GM19239 (cell line): Measurements from ENCODE around the gene PTPRG.

Experiments used
- DNase-seq: peaks from one replicate; pipeline ENCODE4 v3.0.0; 2011; ENCODE audit warnings: low spot score; ENCODE audit not compliant: insufficient read length
- FAIRE-seq: peaks from 2 replicates; lab custom pipeline; 2011; peaks lifted over from hg19 to GRCh38; lab: Jason Lieb, UNC

The PTPRG gene

DNA sequence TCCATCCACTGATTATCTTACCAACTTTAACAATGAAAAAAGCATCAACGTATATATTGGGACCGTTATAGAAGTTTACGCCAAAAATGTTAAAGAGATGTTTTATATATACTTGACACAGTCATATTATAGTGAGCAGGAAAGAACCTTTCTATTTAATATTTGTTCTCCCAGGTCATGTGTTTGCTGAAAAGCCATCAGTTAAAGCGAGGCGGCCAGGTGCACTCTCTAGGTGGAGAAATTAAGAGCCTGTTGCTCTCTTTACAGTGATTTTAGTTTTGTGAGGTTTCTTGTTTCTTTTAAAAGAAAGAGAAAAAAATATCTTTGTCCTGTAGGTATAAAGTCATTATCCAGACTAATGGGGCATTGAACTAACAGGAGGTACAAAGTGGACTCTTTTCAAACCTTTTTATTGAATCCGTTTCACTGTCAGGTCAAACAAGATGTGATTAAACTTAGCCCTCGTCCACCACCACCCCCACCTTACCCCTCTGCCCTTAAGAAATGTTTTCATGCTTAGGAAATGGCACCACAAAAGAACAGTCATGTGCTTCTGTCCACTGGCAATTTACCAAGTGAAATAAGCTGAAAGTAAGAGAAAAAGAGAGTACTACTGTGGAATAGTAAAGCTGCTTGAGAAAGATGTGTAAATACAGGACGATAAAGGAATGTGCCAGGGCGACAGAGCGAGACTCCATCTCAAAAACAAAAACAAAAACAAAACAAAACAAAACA is 279.9 kb downstream of the PTPRG start:
- DNase-seq (no peak), FAIRE-seq (no peak)

DNA sequence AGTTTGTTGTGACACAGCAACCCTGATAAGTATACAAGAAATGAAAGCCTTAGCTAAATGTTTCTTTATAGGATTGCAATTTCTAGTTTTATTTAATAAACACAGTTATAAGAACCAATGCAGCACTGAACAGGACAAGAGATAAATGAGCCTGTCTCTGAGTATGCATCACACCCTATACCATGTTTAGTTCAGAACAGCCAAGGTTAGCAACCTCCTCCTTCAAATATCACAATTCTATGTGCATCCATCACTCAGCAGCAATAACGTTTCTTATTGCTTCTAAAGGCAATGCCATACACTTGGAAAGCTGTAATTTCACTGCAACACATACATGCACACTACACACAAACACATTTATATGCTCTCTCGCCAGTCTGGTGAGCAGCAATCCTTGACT is 280.6 kb downstream of the PTPRG start:
- DNase-seq (no peak), FAIRE-seq (no peak)

DNA sequence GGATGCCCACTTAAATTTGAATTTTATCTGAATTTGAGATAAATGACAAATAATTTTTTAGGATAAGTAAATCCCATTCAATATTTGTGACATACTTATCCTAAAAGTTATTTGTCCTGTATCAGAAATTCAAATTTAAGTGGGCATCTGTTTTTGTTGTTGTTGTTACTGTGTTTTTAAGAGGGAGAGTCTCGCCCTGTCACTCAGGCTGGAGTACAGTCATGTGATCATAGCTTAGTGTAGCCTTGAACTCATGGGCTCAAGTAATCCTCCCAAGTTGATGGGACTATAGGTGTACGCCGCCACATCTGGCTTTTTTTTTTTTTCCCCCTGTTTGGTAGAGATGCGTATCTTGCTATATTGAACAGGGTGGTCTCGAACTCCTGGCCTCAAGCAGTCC is 283.0 kb downstream of the PTPRG start:
- DNase-seq (no peak), FAIRE-seq (no peak)

DNA sequence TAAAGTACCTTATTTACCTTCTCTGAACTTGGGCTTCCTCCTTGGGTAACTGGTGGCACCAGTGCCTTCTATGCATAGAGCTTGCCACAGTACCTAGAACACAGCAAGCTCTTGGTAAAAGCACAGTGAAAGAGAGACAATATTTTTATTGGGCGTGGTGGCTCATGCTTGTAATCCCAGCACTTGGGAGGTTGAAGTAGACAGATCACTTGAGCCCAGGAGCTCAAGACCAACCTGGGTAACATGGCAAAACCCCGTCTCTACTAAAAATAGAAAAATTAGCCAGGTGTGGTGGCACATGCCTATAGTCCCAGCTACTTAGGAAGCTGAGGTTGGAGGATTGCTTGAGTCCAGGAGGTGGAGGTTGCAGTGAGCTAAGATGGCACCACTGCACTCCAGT is 285.1 kb downstream of the PTPRG start:
- DNase-seq (no peak), FAIRE-seq (no peak)

DNA sequence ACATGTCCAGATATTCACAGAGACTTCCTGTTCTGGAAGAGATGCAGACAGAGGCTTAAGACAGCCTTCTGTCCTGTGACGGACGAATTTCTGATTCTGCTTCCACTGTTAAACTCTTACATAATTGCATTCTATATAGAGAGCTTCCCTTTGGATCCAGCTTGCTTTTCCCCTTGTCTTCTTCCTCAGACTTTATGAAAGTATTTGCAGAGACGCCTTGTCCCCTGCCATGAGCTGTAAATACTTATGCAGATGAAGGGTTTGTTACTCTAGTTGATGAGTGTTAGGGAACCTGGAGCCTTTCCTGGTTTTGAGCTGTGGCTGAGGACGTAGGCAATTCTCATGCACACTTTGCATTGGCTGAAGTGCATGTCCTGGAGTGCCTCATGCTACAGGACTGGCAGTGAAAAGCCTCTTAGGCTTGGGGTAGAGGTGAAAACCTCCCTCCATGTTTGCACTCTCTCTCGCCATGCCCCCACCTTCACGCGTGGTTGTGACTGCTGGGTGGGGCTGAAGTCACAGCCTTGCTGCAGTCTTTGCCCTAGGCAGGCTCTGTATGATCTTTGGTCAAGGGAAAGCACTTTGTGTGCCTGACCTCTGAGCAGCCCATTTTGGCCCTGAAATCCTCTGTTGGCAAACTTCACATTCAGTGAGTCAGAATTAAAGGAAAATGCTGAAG is 286.6 kb downstream of the PTPRG start:
- no peak for DNase-seq
- FAIRE-seq = no peak

DNA sequence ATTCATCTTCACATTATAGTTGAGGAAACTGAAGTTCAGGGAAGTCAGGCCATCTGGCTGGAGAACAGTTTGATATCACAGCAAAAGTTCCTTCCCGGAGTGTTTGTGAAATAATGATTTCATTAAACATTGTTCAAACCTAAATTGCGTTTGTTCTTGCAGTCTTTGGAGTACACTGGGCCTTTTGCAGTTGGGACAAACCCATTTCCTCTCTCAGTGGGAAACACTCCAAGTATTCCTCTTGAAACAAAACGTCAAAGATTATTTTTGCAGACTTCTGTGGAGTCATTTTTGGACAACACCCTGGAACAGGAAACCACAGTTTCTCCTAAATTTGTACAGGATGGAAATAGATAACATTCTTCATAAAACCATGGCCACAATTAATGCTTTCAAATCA is 287.5 kb downstream of the PTPRG start:
- DNase-seq = no peak
- FAIRE-seq = no peak

DNA sequence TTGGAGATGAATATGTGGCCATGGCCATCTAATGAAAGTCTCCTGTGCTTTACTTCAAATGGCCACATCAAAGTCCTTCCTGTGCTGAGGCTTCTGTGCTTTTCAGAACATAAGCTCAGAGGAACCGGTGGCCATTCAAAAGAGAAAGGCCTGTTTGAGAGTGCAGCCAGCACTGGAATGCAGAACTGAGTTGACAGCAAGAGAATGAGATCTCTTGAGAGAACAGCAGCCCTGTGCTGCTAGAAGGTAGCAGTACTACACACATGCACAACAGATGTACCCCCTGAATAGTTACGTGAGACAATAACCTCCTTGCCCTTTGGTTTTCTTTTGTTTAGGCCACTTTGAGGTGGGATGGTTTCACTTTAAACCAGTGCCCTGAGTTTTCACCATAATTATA is 292.5 kb downstream of the PTPRG start:
- FAIRE-seq = no peak
- DNase-seq = no peak

DNA sequence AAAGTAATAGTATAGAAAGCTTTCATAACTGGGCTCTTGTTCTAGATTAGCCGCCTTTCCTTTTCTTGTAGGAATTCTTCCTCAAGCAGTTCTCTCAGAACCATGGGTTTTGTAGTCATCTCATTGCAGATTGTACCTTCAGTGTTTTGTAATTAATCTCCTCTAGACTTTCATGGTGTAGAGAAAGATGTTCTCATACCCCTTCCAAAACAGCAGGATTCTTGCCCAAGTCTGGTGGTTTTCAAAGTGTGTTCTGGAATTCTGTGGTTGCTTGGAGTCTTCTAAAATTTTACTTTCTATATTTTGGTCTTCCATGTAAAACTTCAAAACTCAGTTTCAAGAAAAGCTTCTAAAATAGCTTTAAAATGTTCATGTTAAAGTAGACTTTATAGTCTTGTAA is 293.8 kb downstream of the PTPRG start:
- DNase-seq (no peak), FAIRE-seq (no peak)

DNA sequence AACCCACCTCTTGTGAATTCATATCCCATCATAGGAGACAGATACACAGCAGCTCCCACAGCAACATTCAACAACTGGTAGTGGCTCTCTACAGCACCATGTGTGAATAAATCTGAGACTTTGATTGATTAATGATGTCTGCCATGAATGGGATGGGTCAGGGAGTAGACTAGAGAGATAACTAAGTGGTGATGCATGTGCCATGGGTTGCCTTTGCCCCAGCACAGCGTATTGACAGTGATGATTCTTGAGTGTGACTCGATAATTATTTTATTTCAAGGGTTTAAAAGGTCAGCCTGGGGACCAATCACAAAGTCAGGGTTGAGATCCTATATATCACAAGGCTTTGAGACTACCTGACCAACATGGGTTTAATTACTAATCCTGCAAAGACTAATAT is 295.9 kb downstream of the PTPRG start:
- no peak for DNase-seq
- no peak for FAIRE-seq

DNA sequence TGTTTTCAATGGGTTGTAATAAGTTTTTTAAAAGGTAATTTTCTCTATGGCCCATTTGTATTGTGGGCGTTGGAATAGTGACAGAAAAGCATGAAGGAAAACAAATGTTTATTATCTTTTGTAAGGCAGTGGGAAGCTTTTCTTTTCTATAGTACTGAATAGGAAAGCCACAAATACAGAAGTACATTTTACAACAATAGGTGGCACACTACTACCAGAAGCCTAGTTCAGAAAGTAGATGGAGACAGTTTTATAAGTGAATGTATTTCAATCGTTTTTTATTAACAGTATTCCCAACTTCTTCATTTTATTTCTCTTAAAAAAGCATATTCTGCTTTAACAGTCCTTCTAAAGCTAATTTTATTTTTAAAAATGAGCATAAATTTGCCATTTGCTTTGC is 296.7 kb downstream of the PTPRG start:
- peak; percentile 37 for FAIRE-seq
- no peak for DNase-seq

DNA sequence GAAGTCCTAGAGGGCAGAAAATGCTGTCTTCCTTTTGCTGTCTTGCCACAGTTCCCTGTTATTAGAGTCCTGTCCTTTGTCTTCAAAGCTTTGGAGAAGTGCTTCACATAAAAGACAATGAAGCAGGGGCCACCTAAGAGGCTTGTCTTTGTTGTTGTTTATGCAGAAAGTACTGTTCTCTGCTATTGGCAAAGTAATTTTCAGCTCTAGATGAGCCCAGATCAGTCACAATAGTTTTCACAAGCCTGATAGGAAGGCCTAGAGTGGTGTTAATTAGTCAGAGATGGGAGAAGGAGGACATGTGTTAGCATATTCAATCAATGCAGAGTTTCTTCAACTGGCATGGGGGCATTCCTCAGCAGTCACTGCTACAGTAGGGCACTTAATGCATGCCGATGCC is 300.0 kb downstream of the PTPRG start:
- DNase-seq = no peak
- no peak for FAIRE-seq

DNA sequence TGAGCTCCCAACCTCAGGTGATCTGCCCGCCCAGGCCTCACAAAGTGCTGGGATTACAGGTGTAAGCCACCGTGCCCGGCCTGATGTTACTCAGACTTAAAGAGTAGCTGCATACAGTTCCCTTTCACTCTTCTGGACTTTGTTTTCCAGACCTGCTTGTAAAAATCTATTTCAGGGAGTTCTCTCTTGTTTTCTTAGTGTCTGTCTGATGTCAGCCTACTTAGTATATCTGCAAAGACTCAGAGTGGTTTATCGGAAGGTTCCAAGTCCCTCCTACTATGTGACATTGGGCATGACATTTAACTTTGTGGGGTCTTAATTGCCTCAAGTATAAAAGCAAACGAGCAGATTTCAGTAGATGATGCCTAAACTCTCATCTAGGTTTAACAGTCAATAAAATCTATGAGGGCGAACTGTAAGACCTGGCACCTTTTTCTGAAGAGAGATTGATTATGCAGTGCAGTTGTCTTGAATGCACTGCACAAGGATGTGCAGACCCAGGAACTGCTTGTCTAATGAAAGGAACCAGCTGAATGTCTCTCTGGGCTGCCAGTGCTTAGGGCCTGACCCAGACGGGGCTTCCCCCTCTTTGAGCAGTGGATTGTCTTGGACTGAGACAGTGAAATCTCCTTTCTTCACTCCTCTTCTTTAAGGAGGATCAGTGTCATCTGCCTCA is 301.4 kb downstream of the PTPRG start:
- no peak for FAIRE-seq
- no peak for DNase-seq

DNA sequence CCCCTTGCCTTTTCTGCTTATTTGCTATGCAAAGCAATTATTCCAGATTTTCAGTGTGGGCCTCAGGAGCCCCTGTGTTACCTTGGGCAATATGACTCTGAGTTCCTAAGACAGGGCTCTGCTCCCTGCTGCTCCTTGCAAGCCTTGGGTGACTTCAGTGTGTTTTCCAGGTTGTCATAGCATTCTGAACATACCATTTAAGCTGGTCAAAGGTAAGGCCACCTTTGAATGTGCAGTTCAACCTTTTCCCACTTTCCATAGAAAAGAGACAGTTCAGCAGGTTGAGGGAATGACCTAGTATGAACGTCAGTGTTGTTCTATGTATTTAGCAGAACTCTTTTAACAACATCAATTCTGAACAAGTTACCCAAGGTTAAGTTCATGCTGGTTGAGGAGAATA is 302.2 kb downstream of the PTPRG start:
- DNase-seq = no peak
- no peak for FAIRE-seq

DNA sequence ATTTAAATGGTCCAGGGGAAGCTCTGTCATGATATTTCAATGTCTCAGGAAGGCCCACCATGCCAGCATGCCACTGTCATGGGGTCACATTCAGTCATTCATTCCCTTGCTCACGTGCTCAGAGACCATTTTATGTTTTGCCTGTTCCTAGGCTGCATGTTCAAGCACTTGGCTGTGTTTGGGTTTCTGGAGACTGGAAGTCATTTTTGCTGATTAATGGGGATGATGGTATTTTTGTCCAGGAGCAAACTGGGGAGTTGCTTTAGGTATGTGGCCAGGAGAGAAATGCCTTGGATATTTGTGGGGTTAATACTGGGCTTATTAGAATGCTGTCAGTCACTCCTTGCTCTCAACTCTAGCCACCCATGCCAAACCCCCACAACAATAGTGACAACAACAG is 303.5 kb downstream of the PTPRG start:
- no peak for FAIRE-seq
- DNase-seq = no peak

DNA sequence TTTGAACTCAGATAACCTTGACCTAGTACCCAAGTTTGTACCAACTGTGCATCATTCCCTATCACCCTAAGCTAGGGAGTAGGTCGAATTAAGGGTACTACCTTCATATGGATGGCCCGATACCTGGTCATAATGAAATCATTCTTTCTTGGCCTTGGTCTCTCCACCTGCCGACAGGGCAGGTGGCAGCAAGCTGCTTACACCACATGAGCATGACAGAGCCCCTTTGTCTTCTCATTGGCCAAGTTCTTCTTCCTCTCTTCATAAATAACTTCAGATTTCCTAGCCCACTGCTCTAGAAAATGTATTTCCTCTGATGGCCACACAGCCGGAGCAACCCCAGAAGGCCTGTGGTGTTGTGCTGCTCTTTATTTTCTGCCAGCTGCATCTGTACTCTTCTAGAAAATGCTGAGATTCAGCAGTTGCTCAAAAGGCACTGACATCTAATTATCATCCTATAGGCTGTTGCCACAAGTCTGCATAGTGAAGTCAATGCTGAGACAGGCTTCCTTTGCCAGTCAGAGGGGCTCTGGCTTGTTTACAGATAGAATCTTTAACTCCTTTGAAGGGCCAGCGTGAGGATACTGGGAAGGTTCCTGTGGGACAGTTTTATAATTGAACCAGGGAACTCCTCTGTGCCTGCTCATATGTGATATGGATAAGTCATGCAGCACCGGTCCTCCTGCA is 304.2 kb downstream of the PTPRG start:
- FAIRE-seq (no peak), DNase-seq (no peak)

DNA sequence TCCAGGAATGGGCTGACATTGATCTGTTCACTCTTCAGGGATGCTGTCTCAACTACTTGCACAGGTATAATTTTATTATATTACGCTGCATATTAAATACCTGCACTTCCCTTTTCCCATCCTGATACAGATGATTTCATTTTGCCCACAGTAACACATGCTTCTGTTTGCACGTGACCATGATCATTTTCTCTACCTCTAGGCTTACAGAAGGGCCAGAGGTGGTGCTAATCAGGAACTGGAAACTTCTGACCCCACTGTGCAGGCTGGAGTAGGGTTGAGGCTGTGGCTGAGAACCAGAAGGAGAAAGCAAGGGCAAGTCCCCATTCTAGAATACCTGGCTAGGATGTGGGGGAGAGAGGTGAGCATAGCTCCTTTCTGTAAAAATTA is 304.8 kb downstream of the PTPRG start:
- DNase-seq (no peak), FAIRE-seq (no peak)

DNA sequence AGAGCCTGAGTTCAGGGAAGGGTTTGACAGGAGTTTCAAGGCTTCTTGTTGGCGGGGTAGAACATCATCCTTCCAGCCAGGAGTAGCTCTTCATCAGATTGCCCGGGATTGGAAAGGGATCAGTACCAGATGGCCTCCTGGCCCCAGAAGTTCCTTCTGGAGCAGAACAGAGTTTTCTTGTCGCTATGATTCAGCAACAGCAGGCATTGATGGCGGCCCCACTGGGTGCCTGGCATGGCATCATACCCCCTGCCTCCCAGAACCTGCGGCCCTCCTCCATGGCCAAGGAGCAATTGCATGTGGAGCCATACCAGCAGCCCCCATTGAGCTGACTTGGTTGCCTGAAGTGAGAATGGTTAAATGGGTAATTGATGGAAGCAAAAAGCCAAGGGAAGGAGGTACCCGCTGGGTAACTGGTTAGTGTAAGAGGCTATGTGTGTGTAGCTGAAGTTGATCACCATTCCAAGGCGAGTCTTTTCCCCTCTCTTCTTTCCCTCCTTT is 305.6 kb downstream of the PTPRG start:
- DNase-seq (no peak), FAIRE-seq (no peak)

DNA sequence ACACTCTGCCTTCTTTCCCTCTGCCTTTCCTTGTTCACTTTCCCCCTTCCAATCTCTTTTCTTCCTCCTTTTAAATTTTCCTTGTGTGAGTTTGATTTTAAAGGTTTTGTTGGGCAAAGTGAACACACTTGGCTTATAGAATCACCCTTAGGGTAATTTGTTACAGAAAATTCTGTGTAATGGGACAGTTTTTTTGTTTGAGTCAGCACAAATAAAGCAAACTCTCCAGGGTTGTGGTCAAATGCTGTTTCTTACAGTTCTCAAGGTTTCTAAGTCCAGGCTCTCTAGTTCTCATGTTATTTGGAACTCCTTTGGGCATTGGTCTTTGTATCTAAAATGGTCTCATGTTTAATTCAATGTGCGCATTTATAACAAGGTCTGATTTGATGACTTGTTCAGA is 307.1 kb downstream of the PTPRG start:
- DNase-seq (no peak), FAIRE-seq (no peak)

DNA sequence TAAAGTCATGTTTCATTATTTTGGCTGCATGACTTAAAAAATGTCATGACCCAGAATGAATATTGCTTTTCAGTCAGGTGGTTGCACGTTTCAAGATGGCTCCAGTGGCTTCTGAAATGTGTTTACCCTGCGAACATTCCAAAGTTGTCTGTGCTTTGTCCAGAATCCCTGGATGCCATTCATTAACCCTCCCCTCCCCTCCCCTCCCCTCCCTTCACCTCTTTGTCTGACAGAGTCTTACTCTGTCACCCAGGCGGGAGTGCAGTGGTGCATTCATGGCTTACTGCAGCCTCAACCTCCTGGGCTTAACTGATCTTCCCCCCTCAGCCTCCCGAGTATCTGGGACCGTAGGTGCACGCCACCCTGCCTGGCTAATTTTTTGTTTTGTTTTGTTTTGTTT is 308.0 kb downstream of the PTPRG start:
- no peak for FAIRE-seq
- DNase-seq = no peak

DNA sequence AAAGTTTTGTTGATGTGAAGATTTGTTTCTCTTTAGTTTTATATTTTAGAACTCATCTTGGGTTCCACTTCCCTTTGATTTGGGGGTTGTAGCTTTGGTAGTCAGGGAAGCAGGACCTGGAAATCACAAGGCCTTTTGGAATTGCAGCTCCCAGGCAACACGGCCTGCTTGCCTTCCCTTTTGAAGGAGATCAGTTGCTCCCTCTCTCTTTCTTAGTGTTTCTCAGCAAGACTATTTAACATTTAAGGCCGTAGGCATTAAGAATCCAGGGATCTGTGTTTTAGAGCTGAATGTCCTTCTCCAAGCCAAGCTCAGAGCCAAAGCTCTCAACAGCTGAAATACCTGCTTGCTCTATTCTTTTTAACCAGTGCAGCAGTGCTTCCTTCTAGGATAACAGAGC is 310.3 kb downstream of the PTPRG start:
- no peak for DNase-seq
- FAIRE-seq = no peak
